OCI-LY1 (cell line): Measurements from ENCODE around the gene RFX8.

ENCODE experiments used
- H2AFZ ChIP-seq: fragments of 200-600 bp; sonication (generic), shearing (Covaris generic); 2 replicates; pipeline ENCODE4 v1.6.0; 2014; ENCODE audit warnings: antibody characterized with exemption, mild to moderate bottlenecking, low read length
- H3F3A ChIP-seq: fragments of 200-600 bp; sonication (generic), shearing (Covaris generic); 2 replicates; pipeline ENCODE4 v1.6.0; 2014; ENCODE audit warnings: mild to moderate bottlenecking, antibody characterized with exemption, low read length, moderate library complexity; ENCODE audit not compliant: insufficient read depth
- H3K27ac ChIP-seq: fragments of 200-600 bp; sonication (generic); 2 replicates; pipeline ENCODE4 v1.5.1; 2014; ENCODE audit warnings: low read length, mixed run types, mild to moderate bottlenecking, low read depth; ENCODE audit not compliant: poor library complexity, severe bottlenecking
- H3K27me3 ChIP-seq: fragments of 200-600 bp; sonication (generic); 2 replicates; pipeline ENCODE4 v1.6.0; 2014; ENCODE audit warnings: antibody characterized with exemption, mild to moderate bottlenecking, low read length, moderate library complexity; ENCODE audit not compliant: insufficient read depth
- H3K36me3 ChIP-seq: fragments of 200-600 bp; sonication (generic); 2 replicates; pipeline ENCODE4 v1.6.1; 2014; ENCODE audit warnings: mild to moderate bottlenecking, antibody characterized with exemption, low read length, moderate library complexity, mixed read lengths; ENCODE audit not compliant: insufficient read depth
- H3K4me1 ChIP-seq: fragments of 200-600 bp; sonication (generic); 2 replicates; pipeline ENCODE4 v1.5.1; 2014; ENCODE audit warnings: mild to moderate bottlenecking, low read length, moderate library complexity; ENCODE audit not compliant: insufficient read depth, severe bottlenecking
- H3K4me2 ChIP-seq: fragments of 200-600 bp; sonication (generic), shearing (Covaris generic); 2 replicates; pipeline ENCODE4 v1.6.1; 2014; ENCODE audit warnings: low read length
- H3K4me3 ChIP-seq: fragments of 200-600 bp; sonication (generic); 2 replicates; pipeline ENCODE4 v1.5.1; 2014; ENCODE audit warnings: low read length, low read depth, mild to moderate bottlenecking, mixed read lengths; ENCODE audit not compliant: poor library complexity, severe bottlenecking
- H3K79me2 ChIP-seq: fragments of 200-600 bp; shearing (Covaris generic); 2 replicates; pipeline ENCODE4 v1.6.1; 2016; ENCODE audit warnings: mixed run types, low read length, mixed read lengths; ENCODE audit not compliant: insufficient read depth
- H3K9ac ChIP-seq: fragments of 200-600 bp; sonication (generic), shearing (Covaris generic); 2 replicates; pipeline ENCODE4 v1.6.1; 2014; ENCODE audit warnings: mild to moderate bottlenecking, low read length, mixed read lengths
- H3K9me2 ChIP-seq: fragments of 200-600 bp; sonication (generic), shearing (Covaris generic); 2 replicates; pipeline ENCODE4 v1.6.1; 2014; ENCODE audit warnings: low read depth, mild to moderate bottlenecking, low read length, mixed read lengths
- H3K9me3 ChIP-seq: fragments of 200-600 bp; shearing (Covaris generic); 2 replicates; pipeline ENCODE4 v1.6.1; 2014; ENCODE audit warnings: low read length, mixed read lengths
- H4K20me1 ChIP-seq: fragments of 200-600 bp; sonication (generic), shearing (Covaris generic); 2 replicates; pipeline ENCODE4 v1.6.0; 2016; ENCODE audit warnings: mild to moderate bottlenecking, low read length; ENCODE audit not compliant: insufficient read depth
- EZH2 ChIP-seq: fragments of 200-600 bp; sonication (generic), shearing (Covaris generic); IDR thresholded peaks from 2 replicates; pipeline ENCODE4 v1.8.0; 2017; ENCODE audit warnings: borderline replicate concordance, mixed run types, mild to moderate bottlenecking, antibody characterized with exemption, low read length, moderate library complexity, mixed read lengths
- TF ChIP-seq, protein P1 (sequence below): fragments of 200-600 bp; sonication (generic), shearing (Covaris generic); IDR thresholded peaks from 2 replicates; pipeline ENCODE4 v1.5.1; 2017; ENCODE audit warnings: mild to moderate bottlenecking, antibody characterized with exemption, low read length, moderate library complexity, mixed read lengths

The RFX8 gene

DNA sequence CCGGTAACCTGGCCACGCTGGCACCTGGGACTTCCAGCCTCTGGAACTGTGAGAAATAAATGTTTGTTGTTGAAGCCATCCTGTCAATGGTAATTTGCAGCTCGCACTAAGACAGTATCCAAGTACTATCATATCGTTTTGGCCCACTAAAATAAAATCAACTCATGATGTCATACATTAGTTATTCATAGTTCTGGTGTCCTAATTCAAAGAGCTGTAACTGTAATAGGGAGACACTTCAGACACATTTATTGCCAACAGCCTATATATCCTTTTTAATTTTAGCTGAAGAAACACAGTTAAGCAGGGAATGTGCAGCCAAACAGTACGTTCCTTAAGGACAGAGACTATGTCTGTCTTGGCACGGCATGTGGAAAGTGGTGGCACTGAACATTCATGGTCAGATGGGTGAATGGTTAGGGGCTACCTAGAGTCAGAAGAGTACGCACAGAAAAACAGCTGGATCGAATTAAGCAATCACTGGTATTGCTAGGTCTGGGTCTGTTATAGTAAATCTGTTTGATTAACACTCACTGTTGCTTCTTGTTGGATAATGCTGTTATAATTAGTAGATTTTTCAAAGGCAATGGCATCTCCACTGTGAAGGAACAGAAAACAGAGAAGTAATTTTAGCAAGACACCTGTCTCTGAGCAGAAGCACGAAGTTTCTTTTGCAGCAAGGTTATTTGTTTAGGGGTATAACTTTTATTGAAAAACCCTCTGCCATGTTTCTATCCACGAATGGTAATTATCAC is 46.3 kb downstream of the RFX8 start:
- Histone ChIP-seq H3K4me3 (no peak overlapping the region), H3K36me3 (no peaks in the 10 kb centered on the region), H3K27ac (no peak overlapping the region), H3K79me2 (no peaks in the 10 kb centered on the region), H3F3A (no peaks in the 10 kb centered on the region), H4K20me1 (no peaks in the 10 kb centered on the region), H3K9me2 (no peaks in the 10 kb centered on the region), H3K9me3 (no peaks in the 10 kb centered on the region), H3K9ac (no peak overlapping the region), H3K27me3 (no peaks in the 10 kb centered on the region), H3K4me1 (no peaks in the 10 kb centered on the region), H2AFZ (no peak overlapping the region), H3K4me2 (no peak overlapping the region)
- TF ChIP-seq, protein P1, sequence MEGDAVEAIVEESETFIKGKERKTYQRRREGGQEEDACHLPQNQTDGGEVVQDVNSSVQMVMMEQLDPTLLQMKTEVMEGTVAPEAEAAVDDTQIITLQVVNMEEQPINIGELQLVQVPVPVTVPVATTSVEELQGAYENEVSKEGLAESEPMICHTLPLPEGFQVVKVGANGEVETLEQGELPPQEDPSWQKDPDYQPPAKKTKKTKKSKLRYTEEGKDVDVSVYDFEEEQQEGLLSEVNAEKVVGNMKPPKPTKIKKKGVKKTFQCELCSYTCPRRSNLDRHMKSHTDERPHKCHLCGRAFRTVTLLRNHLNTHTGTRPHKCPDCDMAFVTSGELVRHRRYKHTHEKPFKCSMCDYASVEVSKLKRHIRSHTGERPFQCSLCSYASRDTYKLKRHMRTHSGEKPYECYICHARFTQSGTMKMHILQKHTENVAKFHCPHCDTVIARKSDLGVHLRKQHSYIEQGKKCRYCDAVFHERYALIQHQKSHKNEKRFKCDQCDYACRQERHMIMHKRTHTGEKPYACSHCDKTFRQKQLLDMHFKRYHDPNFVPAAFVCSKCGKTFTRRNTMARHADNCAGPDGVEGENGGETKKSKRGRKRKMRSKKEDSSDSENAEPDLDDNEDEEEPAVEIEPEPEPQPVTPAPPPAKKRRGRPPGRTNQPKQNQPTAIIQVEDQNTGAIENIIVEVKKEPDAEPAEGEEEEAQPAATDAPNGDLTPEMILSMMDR = no peak
- TF ChIP-seq EZH2 = no peak

DNA sequence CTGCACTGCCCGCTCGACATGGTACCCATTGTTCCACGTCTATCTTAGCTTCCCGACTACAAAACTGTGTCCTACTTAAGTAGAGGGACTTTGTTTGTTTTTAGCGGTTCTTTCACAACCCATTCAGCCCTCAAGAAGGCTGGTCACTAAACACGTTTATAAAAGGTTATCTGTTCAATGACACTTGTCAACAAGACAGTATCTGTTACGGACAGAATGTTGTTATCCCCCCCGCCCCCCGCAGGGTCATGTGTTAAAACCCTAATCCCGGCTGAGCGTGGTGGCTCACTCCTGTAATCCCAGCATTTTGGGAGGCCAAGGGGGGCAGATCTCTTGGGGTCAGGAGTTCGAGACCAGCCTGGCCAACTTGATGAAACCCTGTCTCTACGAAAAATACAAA is 47.2 kb downstream of the RFX8 start:
- H3K4me1 ChIP-seq = no peaks in the 10 kb centered on the region
- no peaks in the 10 kb centered on the region for H3K79me2 ChIP-seq
- no peaks in the 10 kb centered on the region for H3K36me3 ChIP-seq
- TF ChIP-seq, protein P1 = no peak
- no peak for TF ChIP-seq EZH2
- H3K4me3 ChIP-seq = no peak overlapping the region
- H3K9me3 ChIP-seq = no peaks in the 10 kb centered on the region
- no peak overlapping the region for H3K27ac ChIP-seq
- H3K27me3 ChIP-seq = no peaks in the 10 kb centered on the region
- no peak overlapping the region for H2AFZ ChIP-seq
- no peaks in the 10 kb centered on the region for H3K9me2 ChIP-seq
- H3F3A ChIP-seq = no peaks in the 10 kb centered on the region
- H3K4me2 ChIP-seq = no peak overlapping the region
- no peak overlapping the region for H3K9ac ChIP-seq
- H4K20me1 ChIP-seq = no peaks in the 10 kb centered on the region

DNA sequence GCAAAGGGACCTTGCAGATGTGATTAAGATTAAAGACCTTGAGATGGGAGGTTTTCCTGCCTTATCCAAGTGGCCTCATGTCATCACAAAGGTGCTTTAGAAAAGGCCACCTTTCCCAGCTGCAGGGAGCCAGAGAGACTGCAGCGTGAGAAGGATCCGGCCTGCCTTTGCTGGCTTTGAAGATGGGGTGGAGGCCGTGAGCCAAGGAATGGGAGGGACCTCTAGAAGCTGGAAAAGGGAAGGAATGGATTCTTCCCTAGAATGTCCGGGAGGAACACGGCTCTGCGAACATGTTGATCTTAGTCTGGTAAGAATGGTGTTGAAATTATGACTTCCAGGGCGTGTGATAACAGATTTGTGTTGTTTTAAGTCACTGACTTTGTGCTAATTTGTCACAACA is 47.7 kb downstream of the RFX8 start:
- Histone ChIP-seq H3K4me3 (no peak overlapping the region), H3K27ac (no peak overlapping the region), H3K9ac (no peak overlapping the region), H3K36me3 (no peaks in the 10 kb centered on the region), H3K79me2 (no peaks in the 10 kb centered on the region), H2AFZ (no peak overlapping the region), H3K9me3 (no peaks in the 10 kb centered on the region), H3F3A (no peaks in the 10 kb centered on the region), H3K27me3 (no peaks in the 10 kb centered on the region), H3K9me2 (no peaks in the 10 kb centered on the region), H4K20me1 (no peaks in the 10 kb centered on the region), H3K4me1 (no peaks in the 10 kb centered on the region), H3K4me2 (no peak overlapping the region)
- TF ChIP-seq, protein P1 = no peak
- no peak for TF ChIP-seq EZH2
